Upper lobe of left lung (tissue), 4 donors: Measurements from ENCODE around the gene PRDM11.

ENCODE experiments used
- CTCF ChIP-seq, 6 experiments: fragments of 450-650 bp in 4 of 6; fragments of 200-600 bp in 2 of 6; sonication (generic) in 2 of 6; IDR thresholded peaks; one replicate each; pipeline ENCODE4 v1.5.1; 2016 to 2019; ENCODE audit warnings: antibody characterized with exemption in 6 of 6
- EP300 ChIP-seq, 4 donors: sonication (generic); formaldehyde crosslinking; IDR thresholded peaks; one replicate each; pipeline ENCODE4 v1.5.1; 2017; ENCODE audit warnings: antibody characterized with exemption in 4 of 4, control low read depth in 2 of 4
- POLR2A ChIP-seq, 4 donors: fragments of 450-650 bp; IDR thresholded peaks; one replicate each; pipeline ENCODE4 v1.5.1; 2016 to 2017; ENCODE audit warnings: antibody characterized with exemption in 4 of 4, mild to moderate bottlenecking in 2 of 4

GRCh38 chr11:45151362-45151982, 5.0 kb downstream of the PRDM11 start:
- no peak for TF ChIP-seq CTCF (IDR thresholded peaks at IDR 0.05)
- no peak for TF ChIP-seq POLR2A (IDR thresholded peaks at IDR 0.05)
- no peak for TF ChIP-seq EP300 (IDR thresholded peaks at IDR 0.05)
